ENCODE data around the gene COG6.

Gene COG6

DNA sequence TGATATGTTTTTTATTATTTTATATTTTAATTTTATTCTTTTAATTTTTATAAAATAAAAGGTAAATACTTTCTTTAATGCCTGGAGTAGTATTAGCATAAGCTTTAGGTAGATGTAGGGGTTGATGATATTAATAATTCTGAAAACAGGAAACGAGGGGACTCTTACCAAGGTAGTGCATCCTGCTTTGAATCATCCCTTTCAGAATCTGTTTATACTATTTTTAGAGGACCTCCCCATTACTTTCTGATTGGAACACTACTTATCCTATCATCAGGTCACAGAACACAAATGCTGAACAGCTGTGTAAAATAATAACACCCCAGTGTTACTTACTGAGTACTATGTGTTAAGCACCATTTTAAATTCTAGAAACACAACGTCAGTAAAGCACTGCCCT is 27.3 kb downstream of the COG6 start:
- no peak for DNase-seq

DNA sequence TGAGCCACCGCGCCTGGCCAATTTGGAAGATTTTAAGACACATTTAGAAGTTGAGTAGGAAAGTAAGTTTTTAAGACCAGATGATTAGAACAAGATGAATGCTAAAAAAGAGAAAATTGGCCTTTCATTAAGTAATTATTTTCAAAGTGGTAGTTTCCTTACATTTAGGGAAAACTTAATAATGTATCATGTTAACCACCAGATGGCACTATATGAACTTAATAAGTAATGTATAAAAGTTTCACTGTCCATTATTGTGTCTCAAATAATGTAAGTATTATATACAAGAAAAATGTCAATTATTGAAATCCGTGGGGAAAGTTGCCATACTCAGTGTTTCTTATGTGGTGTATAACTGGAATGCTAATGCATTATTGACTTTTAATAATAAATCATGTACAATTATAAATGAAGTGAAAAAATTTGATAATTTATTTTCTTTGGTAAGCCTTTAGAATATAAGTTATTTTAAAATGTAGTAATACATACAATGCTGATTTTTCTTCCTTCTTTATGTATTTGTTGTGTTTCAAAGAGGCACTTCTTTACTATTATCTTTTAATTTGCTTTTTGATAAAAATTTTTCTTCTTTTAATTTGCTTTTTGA is 29.2 kb downstream of the COG6 start:
- peak; percentile 28 to 74 for DNase-seq

- no peak for DNase-seq
Observed at GRCh38 chr13:39685652-39686051, 30.2 kb downstream of the COG6 start.

- no peak for DNase-seq
Observed at GRCh38 chr13:39688278-39688677, 32.8 kb downstream of the COG6 start.

DNA sequence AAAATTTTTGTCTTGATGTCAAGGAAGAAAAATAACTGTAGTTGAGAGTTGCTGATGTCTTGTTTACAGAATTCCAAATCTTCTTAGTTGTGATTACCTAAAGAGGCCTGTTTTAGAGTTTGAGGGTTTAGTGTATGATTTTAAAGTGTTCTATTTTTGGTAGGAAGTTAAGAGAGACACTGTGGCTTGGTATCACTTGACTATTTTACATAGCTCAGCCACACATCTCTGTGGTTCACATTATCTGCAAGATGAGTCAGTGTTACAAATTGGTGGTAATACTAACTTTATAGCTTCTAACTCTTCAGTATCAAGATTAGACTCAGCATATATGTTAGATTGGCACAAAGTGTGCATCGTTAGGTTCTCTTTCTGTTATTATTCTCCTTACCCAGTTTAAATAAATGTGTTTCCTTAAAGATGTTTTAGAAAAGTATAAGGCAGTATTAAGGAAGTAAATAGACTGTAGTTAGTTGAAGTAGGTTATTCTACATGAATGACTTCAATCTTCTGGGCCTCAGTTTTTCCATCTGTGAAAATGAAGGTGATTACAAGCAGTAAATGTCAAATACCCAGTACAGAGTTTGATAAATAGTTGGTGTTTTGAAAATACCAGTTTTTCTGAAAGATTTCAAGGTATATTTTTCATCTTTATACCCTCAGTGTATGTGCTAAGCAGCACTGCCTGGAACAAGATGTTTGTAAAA is 33.4 kb downstream of the COG6 start:
- DNase-seq: no peak

DNA sequence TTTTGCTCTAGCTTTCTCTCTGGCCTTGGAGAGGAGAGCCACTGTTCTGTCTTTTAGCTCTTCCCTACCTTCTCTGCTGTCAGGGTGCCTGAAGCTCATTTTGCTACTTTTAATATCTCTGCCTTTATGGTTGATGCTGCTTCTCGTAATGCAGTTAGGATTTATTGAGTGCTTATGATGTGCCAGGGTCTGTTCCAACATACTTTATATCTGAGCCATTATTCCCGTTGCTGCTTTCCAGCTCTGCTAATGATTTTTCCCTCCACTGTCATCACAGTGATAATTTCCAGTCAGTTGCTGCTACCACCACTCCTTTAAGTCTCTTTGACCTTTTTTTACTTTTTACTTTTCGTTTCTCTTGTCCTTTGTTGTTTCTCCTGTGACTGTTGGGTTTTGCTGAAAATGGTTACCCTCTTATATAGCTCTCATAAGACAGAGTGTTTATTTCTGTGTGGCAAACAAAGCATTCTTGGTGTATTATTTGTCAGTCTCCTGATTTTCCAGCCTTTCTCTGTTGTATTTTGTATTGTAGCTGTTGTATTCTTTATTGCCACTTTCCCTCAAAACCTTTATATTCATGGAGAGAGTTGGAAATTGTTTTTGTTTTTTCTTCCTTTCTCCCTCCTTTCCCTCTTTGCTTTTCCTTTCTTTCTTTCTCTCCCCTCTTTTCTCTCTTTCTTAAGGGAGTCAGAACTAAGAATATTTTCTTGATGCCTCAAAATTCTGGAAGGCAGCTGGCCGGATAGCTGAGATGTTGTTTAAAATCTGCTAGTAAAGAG is 37.4 kb downstream of the COG6 start:
- no peak for DNase-seq

GRCh38 chr13:39699274-39699673 is 43.8 kb downstream of the COG6 start:
- DNase-seq: no peak

- peak; percentile 12 to 49 for DNase-seq
Observed at GRCh38 chr13:39712626-39713025, 57.2 kb downstream of the COG6 start.

GRCh38 chr13:39729156-39729555 is 73.7 kb downstream of the COG6 start:
- no peak for DNase-seq

DNA sequence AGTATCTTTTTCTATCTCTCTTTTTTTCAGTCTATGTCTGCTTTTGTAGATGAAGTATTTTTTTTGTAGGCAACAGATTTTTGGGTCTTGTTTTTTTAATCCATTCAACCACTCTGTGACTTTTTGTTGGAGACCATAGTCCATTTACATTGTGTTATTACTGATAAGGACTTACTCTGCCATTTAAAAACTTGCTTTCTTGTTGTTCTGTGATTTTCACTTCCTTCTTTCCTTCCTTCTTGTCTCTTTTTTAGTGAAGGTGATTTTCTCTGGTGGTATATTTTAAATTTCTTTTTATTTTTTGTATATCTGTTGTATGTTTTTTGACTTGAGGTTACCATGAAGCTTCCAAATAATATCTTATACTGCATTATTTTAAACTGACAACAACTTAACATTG is 79.5 kb downstream of the COG6 start:
- no peak for DNase-seq

DNA sequence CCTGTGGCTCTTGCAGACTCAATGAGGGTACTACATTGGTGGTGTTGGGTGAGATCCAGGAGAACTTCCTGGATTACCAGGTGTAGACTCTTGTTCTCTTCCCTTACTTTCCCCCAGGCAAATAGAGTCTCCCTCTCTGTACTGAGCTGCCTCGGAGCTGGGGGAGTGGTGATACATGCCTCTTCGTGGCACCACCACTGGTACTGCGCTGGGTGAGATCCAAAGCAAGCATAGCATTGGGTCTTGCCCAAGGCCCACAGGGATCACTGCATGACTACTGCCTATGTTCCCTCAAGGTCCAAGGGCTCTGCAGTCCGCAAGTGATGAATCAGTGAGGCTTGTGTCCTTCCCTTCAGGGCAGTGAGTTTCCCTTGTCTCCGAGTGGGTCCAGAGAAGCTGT is 81.6 kb downstream of the COG6 start:
- DNase-seq: no peak

DNA sequence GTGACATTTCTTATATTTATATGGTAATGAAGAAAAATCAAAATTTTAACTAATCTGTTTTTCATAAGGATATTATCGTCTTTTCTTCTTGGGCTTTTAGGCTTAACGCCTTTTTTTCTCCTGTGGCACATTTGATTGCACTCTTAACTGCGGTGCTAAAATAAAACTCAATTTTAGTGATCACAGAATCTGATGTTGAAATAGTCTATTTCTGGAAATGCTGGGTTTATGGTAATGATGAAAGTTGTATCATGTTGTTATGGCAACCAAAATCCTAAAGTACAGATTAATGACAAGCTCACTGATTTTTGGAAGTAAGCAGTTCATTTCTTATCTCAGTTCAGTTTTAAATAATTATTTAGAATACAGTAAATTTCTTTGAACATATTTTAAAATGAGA is 85.3 kb downstream of the COG6 start:
- DNase-seq: no peak

DNA sequence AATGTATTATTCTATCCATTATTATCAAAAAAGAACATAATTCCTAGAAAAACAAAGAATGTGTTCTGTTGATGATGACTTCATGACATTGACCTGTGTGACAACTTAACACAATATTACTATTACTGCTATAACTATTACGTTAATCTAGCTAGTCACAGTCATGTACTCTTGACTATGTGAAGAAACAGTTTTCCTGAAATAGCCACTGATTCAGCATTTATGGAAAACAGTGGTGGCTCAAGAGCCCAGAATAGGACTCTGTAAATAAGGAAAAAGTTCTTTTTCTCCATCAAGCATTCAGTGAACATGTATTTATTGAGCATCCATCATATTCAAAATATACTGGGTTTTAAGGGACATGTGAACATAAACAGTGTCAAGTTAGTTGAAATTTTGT is 93.5 kb downstream of the COG6 start:
- no peak for DNase-seq

GRCh38 chr13:39749528-39749927 is 94.1 kb downstream of the COG6 start:
- no peak for DNase-seq

DNA sequence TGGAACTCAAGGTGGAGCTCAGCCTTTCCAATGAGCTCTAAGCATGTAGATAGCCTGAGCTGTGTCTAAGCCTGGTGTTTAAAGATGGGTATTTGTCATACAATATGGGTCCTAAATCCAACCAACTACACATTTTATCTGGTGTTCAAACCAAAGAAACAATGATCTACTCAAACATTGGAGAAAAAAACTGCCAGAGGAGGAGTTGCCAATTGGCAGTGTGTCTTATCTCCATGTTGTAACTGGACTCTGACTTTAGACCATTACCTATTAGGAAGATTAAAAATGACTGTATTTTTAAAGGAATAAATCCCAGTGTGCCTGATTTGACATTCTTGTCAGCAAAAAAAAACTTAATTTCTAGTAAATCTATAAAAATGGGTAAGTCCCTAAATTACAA is 96.3 kb downstream of the COG6 start:
- no peak for DNase-seq

DNA sequence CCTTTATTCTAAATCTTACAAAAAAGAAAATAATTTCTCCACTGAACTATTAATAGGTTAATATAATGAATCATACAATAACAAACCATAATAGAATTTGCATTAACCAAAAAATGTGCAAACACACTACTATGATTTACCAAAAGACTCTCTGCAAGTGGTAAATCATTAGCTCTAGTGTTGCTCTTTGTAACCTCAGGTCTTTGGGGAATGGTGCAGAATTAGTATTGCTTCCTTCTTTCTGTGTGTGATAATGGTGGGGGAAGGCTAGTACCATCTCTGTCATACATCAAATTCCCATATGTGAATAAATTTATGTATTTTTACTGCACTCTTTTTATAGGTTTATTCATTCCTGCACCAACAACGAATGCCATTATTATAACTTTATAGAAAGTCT is 105.1 kb downstream of the COG6 start:
- no peak for DNase-seq

DNA sequence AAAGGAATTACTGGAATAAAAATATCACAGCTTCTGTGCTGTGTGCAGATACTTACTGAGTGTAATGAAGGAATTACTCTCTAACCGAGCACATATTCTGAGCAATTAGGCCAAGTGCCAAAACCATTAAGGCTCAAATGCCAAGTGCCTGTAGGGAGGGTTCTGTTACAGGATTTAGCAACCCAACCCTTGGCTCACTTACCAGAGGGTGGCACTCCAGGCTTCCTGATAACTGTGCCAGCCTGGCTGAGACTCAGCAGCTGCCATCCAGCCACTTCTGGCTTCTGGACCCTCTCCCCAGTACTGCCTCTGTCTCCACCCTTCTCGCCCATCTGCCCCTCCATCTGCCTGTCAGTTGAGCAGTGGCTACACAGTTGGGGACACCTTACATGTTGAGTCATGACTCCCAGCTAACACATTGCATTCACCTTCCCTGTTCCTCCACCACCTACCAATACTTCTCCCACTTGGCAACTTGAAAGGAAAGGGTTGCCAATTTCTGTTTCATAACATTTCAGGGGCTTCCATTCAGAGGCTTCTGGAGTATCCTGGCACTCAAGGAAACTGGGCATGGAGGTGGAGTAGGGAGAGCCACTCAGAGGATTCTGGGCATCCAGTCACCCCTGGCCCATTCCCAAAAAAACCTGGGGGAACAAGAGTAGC is 110.5 kb downstream of the COG6 start:
- peak in 1 of 2 experiments; percentile 39 for DNase-seq

GRCh38 chr13:39766464-39767158 is 111.1 kb downstream of the COG6 start:
- no peak for DNase-seq

DNA sequence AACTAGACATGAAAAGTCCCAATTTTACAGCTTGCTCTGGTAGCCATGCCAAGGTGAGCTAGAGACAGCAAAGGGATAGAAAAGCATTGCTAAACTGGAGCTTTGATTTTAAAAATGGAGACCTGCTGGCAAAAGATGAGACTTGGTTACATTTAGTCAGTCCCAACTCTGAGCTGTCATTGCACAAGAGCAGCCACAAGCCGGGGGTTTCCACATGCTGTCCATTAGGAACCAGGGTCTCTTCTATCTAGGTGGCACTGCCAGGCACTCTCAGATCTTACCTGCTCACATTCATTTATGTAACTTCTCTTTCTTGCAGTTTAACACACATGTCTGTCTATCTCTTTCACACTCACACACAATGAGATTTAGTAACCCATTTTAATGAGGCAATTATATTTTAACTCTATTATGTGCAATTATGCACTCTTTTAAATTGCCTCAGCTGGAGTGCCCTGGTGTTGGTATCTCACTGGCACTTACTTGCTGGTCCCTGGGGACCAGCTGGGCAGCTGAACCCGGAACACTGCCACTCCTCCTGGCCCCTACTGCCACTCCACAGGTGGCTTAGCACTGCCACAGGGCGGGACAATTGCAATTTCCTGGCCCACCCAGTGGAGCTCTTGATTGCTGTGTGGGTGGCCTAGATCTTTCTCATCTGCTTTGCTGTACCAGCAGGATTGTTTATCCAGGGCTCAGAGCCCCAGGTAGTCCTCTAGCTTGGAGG is 112.5 kb downstream of the COG6 start:
- DNase-seq: no peak

- DNase-seq: no peak
Observed at GRCh38 chr13:39768962-39769361, 113.5 kb downstream of the COG6 start.

GRCh38 chr13:39770221-39771090 is 115.0 kb downstream of the COG6 start:
- no peak for DNase-seq
